Erythroblast (primary cell): ENCODE measurements around the gene GTF3C1.
A peak's percentile ranks its signal among the peaks of the same experiment; 100 is the strongest.

Source experiments
- DNase-seq, 2 experiments: peaks; one replicate each; lab custom pipeline; 2025; lab: John Stamatoyannopoulos, UW
- GATA1 ChIP-seq: IDR thresholded peaks from 2 replicates; pipeline ENCODE4 v1.6.1; 2011; ENCODE audit warnings: low read depth, mild to moderate bottlenecking, control low read depth, low read length, moderate library complexity
- POLR2A ChIP-seq: IDR thresholded peaks from 2 replicates; pipeline ENCODE4 v1.6.1; 2011; ENCODE audit warnings: mild to moderate bottlenecking, low read length

Gene GTF3C1

GRCh38 chr16:27429330-27429871 is 120.3 kb downstream of the GTF3C1 start:
- TF ChIP-seq GATA1, result no peak
- no peak for TF ChIP-seq POLR2A

GRCh38 chr16:27428026-27428785 is 121.5 kb downstream of the GTF3C1 start:
- TF ChIP-seq GATA1 (no peak), POLR2A (no peak)
- no peak for DNase-seq

More at GRCh38 chr16:27429330-27429871, 120.3 kb downstream of the GTF3C1 start:
- DNase-seq, result no peak

GRCh38 chr16:27427538-27427937 is 122.2 kb downstream of the GTF3C1 start:
- DNase-seq, result no peak
- TF ChIP-seq POLR2A (no peak), GATA1 (no peak)

GRCh38 chr16:27426423-27427408 is 123.0 kb downstream of the GTF3C1 start:
- TF ChIP-seq POLR2A (no peak), GATA1 (no peak)
- no peak for DNase-seq

- no peak for DNase-seq
- TF ChIP-seq POLR2A (no peak), GATA1 (no peak)
Measured at GRCh38 chr16:27425961-27426360, 123.8 kb downstream of the GTF3C1 start.

GRCh38 chr16:27424772-27425498 is 124.8 kb downstream of the GTF3C1 start:
- TF ChIP-seq GATA1 (no peak), POLR2A (no peak)
- no peak for DNase-seq

- peak in 1 of 2 experiments; percentile 3 for DNase-seq
- TF ChIP-seq GATA1 (no peak), POLR2A (no peak)
Measured at GRCh38 chr16:27421961-27422740, 127.6 kb downstream of the GTF3C1 start.

- TF ChIP-seq GATA1, result no peak
- no peak for TF ChIP-seq POLR2A
- DNase-seq, result no peak
Measured at GRCh38 chr16:27417047-27417671, 132.6 kb downstream of the GTF3C1 start.

GRCh38 chr16:27414788-27415431 is 134.8 kb downstream of the GTF3C1 start:
- no peak for TF ChIP-seq POLR2A
- no peak for TF ChIP-seq GATA1
- DNase-seq, result no peak

- no peak for TF ChIP-seq GATA1
- no peak for TF ChIP-seq POLR2A
- no peak for DNase-seq
Measured at GRCh38 chr16:27413956-27414355, 135.8 kb downstream of the GTF3C1 start.

- no peak for TF ChIP-seq GATA1
- no peak for TF ChIP-seq POLR2A
- no peak for DNase-seq
Measured at GRCh38 chr16:27410761-27411160, 139.0 kb downstream of the GTF3C1 start.
